Skeletal muscle cell (primary cell): ENCODE results near the gene UCN2.

Experiments used
- DNase-seq: peaks from one replicate; pipeline ENCODE4 v3.0.0-alpha.2; 2010; ENCODE audit warnings: low read depth
- H3K4me3 ChIP-seq: 2 replicates; pipeline ENCODE4 v1.5.1; 2011; ENCODE audit warnings: low read depth, mild to moderate bottlenecking, control low read depth, low read length, moderate library complexity

UCN2 gene

GRCh38 chr3:48592519-48593087 is 29.0 kb upstream of the UCN2 start:
- DNase-seq = no peak
- H3K4me3 ChIP-seq = no peak overlapping the region

GRCh38 chr3:48591886-48592518 is 28.4 kb upstream of the UCN2 start:
- H3K4me3 ChIP-seq = no peak overlapping the region
- no peak for DNase-seq

- DNase-seq = no peak
- no peak overlapping the region for H3K4me3 ChIP-seq
Observed at GRCh38 chr3:48591436-48591835, 27.9 kb upstream of the UCN2 start.

GRCh38 chr3:48588230-48588629 is 24.6 kb upstream of the UCN2 start:
- no peak for DNase-seq
- no peak overlapping the region for H3K4me3 ChIP-seq

- H3K4me3 ChIP-seq = no peak overlapping the region
- no peak for DNase-seq
Observed at GRCh38 chr3:48587686-48588085, 24.1 kb upstream of the UCN2 start.

GRCh38 chr3:48585411-48585810 is 21.8 kb upstream of the UCN2 start:
- H3K4me3 ChIP-seq = no peak overlapping the region
- no peak for DNase-seq

GRCh38 chr3:48584836-48585235 is 21.3 kb upstream of the UCN2 start:
- H3K4me3 ChIP-seq = no peak overlapping the region
- no peak for DNase-seq

- no peak for DNase-seq
- no peak overlapping the region for H3K4me3 ChIP-seq
Observed at GRCh38 chr3:48581621-48582481, 18.3 kb upstream of the UCN2 start.

GRCh38 chr3:48576647-48577046 is 13.1 kb upstream of the UCN2 start:
- DNase-seq = no peak

GRCh38 chr3:48575366-48575765 is 11.8 kb upstream of the UCN2 start:
- no peak for DNase-seq
- no peak overlapping the region for H3K4me3 ChIP-seq

More at GRCh38 chr3:48576647-48577046, 13.1 kb upstream of the UCN2 start:
- H3K4me3 ChIP-seq = no peak overlapping the region

GRCh38 chr3:48573973-48574585 is 10.5 kb upstream of the UCN2 start:
- no peak for DNase-seq
- H3K4me3 ChIP-seq = no peak overlapping the region

GRCh38 chr3:48572517-48572916 is 8.9 kb upstream of the UCN2 start:
- H3K4me3 ChIP-seq = no peak overlapping the region

GRCh38 chr3:48571938-48572337 is 8.4 kb upstream of the UCN2 start:
- no peak overlapping the region for H3K4me3 ChIP-seq
- DNase-seq = no peak

More at GRCh38 chr3:48572517-48572916, 8.9 kb upstream of the UCN2 start:
- DNase-seq = no peak

GRCh38 chr3:48569808-48570450 is 6.3 kb upstream of the UCN2 start:
- H3K4me3 ChIP-seq = no peak overlapping the region
- DNase-seq = no peak

- H3K4me3 ChIP-seq = no peak overlapping the region
- no peak for DNase-seq
Observed at GRCh38 chr3:48569400-48569799, 5.8 kb upstream of the UCN2 start.

GRCh38 chr3:48568476-48568875 is 4.9 kb upstream of the UCN2 start:
- H3K4me3 ChIP-seq = no peak overlapping the region
- no peak for DNase-seq

GRCh38 chr3:48567500-48567899 is 3.9 kb upstream of the UCN2 start:
- no peak overlapping the region for H3K4me3 ChIP-seq
- DNase-seq = no peak

GRCh38 chr3:48567090-48567489 is 3.5 kb upstream of the UCN2 start:
- H3K4me3 ChIP-seq = no peak overlapping the region
- no peak for DNase-seq

- DNase-seq = no peak
- H3K4me3 ChIP-seq = no peak overlapping the region
Observed at GRCh38 chr3:48566401-48566760, 2.8 kb upstream of the UCN2 start.
